22Rv1 (cell line): ENCODE measurements around the gene PDGFRB.

Experiments
- ZFX ChIP-seq: fragments of 450-650 bp; IDR thresholded peaks from 2 replicates; pipeline ENCODE4 v1.6.1; 2017; ENCODE audit warnings: antibody characterized with exemption, borderline replicate concordance
- TF ChIP-seq, protein P1 (sequence below): fragments of 450-650 bp; IDR thresholded peaks from 2 replicates; pipeline ENCODE4 v1.5.1; 2017; ENCODE audit warnings: mild to moderate bottlenecking

DNA sequence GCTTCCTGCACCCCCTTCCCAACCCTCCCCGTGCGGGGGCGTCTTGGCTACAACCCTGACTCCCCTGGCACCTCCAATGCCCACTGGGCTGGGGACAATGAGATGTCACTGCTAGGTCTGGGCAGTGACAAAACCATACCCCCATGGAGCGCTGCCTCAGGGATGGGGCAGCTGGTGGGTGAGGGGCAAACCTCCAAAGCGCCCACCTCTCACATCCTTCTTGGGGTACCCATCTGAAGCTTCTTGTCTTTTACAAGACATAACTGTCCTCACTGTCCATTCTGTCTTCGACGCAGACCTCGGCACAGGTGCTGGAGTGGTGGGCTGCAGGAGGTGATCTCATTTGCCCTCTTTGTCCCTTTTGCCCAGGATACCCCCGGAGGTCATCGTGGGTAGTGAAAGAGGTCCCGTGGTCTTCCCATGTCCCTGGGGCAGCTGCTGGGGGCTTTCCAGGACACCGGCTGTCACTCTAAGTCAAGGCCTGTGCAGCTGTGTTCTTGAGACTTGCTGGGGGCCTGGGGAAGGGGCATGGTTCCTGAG, 41.5 kb downstream of the PDGFRB start:
- TF ChIP-seq, protein P1, sequence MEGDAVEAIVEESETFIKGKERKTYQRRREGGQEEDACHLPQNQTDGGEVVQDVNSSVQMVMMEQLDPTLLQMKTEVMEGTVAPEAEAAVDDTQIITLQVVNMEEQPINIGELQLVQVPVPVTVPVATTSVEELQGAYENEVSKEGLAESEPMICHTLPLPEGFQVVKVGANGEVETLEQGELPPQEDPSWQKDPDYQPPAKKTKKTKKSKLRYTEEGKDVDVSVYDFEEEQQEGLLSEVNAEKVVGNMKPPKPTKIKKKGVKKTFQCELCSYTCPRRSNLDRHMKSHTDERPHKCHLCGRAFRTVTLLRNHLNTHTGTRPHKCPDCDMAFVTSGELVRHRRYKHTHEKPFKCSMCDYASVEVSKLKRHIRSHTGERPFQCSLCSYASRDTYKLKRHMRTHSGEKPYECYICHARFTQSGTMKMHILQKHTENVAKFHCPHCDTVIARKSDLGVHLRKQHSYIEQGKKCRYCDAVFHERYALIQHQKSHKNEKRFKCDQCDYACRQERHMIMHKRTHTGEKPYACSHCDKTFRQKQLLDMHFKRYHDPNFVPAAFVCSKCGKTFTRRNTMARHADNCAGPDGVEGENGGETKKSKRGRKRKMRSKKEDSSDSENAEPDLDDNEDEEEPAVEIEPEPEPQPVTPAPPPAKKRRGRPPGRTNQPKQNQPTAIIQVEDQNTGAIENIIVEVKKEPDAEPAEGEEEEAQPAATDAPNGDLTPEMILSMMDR: no peak
- no peak for TF ChIP-seq ZFX
